Caki2 (cell line): ENCODE data around the gene INTS1. TPM values are rescaled to one million over a fixed set of nuclear protein-coding genes. Genes with fewer than 3 reads are reported as not detected.

Experiments
- DNase-seq: peaks from one replicate; pipeline ENCODE4 v3.0.0-alpha.2; 2015; ENCODE audit warnings: low read depth
- in situ Hi-C: cut with HindIII; loops from 2 replicates; pipeline ENCODE4 v1.10.0; 2016; ENCODE audit warnings: low sequenced_read_pairs, low pct_unique_long_range_greater_than_20kb, mixed read lengths
- total RNA-seq: library from RNA; depleted of rRNA; stranded (reverse); fragments of >200 nt; shearing (Covaris generic); gene quantifications from 2 replicates; pipeline ENCODE4 v1.2.3, GENCODE V29; 2014; ENCODE audit warnings: low replicate concordance

INTS1 gene
- total RNA-seq, 1 experiment from 2014 or later, result 39.4 TPM

DNA sequence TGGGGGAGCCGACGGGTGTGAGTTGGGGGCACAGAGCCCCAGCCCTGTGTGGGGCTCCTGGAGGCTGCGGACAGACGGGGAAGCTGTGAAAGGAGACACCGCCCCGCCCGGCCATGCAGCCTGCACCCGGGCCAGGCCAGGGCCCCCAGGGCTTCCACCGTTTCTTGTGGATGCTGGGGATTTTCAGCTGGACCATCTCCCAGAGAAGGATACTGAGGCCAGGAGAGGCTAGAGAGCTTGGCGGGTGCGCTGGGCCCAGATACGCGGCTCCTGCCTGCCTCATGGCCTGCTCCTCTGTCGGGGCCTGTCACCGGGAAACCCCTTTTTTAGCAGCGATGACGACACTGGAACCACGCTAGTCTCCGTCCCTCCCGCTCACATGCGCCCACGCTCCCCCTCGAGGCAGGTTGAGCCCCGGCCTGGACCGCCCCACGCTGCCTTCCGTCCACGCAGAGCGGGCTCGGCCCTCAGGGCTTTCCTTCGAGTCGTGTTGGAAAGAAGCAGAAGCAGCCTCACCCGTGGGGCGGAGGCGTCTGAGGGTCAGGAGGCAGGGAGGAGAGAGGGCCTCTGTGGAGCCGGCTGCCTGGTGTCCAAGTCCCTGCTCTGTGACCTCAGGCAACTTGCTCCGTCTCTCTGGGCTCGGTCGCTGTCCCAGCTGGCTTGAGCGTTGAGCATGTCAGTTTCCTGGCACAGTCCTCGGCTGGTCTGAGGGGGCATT lies 40.1 kb upstream of the INTS1 start:
- in situ Hi-C loops, result no loop called here
- DNase-seq, result no peak

DNA sequence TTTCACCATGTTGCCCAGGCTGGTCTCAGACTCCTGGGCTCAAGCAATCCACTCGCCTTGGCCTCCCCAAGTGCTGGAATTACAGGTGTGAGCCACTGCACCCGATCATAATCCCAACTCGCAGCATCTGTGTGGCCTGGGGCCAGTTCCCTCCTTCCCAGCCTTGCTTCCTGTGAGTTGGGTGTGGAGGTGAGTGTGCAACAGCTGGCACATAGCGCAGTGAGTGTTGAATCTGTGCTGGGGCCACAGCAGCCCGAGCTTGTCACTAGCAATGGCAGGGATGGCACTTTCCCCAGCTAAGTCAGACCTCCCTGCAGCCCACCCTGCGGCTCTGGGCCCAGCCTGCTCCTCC lies 39.6 kb upstream of the INTS1 start:
- no peak for DNase-seq
- in situ Hi-C loops, result no loop called here

DNA sequence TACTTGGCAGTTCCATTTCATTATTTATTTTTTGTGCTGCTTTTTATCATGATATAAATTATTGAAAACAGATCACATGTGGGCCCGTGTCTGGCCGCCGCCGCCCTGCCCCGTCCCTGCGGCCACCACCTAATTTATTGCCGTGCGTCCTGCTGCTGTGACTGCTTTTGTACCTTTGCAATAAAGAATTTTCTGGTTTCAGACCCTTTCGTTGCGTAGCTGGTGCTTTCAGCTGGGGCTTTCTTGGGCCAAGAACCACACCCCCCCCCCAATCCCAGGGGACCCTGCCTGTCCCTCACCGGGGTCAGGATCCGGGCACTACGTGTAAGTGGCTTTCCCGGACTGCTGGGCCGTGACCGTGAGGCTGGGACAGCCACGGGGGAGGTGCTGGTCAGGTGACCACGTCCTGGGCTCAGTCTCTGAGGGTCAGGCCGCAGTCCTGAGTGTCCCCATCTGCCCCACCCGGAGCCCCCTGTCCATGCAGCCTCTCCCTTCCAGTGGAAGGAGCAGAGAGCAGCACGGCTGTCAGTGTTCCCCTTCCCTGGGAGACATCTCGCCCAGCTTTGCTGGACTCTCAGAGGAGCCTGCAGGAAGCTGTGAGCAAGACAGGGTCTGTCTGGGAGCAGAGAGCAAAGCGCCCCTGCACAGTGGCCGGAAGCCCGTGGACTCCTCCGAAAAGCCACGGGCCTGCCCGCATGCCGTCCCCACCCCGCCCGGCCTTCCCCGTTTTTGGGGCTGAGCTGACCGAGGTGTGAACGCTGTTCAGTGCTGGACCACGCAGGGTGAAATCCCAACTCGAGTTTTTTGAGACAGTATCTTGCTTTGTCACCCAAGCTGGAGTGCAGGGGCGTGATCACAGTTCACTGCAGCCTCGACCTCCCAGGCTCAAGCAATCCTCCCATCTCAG lies 38.9 kb upstream of the INTS1 start:
- in situ Hi-C loops, result no loop called here
- DNase-seq, result peak; percentile 46

DNA sequence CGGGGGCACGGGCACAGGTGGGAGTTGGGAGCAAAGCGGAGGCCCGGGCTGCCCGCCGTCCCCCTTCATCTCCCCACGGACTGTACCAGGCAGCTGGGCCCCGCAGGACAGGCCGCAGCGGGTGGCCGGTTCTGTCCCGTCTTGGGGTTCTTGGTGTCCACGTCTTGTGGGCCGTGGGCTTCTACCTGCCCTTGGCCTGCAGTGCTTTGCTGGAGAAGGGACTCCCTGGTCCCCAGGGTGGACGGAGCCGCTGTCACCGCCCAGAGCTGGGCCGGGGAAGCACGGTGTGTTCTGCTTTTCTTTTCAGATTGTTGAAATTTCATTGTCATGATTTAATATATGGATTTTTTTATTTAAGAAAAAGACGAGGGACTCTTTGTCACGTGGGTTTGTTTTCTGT lies 38.1 kb upstream of the INTS1 start:
- in situ Hi-C loops, result no loop called here
- no peak for DNase-seq

DNA sequence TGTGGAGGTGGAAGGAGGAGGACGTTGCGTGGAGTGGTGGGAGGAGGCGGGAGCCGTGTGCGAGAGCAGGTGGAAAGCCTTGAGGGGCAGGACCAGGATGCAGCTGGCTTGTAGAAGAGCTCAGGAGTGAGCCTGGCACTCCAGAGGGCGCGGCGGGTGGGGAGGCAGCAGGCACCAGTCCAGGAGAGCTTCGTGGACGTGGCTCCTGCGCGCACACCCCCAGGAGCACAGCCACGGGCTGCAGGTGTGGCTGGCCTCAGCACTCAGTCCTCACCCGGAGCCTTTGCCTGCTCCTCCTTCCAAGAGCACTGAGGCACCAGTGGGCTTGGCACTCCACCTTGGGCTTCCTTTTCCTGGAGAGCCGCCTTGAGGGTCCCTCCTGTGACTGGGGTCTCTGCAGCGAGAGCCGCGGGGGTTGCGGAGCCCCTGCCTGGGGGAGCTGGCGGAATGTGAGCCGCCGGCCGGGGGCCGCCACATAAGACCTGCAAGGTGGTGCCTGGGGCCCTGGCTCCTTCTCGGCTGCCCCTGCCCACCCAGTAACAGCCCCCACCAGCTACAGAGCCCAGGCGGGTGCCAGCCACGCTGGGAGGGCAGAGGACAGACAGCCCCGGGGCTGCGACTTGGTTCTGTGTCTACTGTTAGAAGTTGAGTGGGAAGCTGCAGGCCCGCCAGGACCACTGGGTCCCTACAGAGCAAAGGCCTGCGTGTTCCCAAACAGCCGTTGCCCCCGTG lies 37.4 kb upstream of the INTS1 start:
- no peak for DNase-seq
- in situ Hi-C loops, result no loop called here

DNA sequence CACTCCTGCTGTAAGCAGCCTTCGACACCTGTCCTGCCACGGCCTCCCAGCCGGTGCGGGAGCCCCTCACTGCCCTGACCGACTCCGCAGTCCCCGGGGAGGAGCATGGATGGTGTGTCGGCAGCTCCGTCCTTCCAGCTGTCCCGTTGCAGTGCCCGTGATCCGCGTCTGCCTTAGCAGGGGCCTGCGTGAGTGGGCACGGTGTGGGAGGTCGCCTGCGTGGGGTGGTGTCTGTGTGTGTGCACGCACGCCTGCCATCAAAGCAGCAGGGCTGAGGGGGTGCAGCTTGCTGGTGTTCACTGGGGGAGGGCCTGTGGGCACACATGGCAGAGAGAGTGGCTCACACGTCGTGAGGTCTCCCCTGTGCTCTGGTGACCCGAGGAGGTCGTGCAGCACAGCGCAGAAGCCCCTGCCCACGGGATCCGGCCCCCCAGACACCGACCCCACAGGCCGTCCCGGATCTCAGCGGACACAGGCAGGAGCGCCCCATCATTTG lies 36.6 kb upstream of the INTS1 start:
- DNase-seq, result no peak
- in situ Hi-C loops, result no loop called here

DNA sequence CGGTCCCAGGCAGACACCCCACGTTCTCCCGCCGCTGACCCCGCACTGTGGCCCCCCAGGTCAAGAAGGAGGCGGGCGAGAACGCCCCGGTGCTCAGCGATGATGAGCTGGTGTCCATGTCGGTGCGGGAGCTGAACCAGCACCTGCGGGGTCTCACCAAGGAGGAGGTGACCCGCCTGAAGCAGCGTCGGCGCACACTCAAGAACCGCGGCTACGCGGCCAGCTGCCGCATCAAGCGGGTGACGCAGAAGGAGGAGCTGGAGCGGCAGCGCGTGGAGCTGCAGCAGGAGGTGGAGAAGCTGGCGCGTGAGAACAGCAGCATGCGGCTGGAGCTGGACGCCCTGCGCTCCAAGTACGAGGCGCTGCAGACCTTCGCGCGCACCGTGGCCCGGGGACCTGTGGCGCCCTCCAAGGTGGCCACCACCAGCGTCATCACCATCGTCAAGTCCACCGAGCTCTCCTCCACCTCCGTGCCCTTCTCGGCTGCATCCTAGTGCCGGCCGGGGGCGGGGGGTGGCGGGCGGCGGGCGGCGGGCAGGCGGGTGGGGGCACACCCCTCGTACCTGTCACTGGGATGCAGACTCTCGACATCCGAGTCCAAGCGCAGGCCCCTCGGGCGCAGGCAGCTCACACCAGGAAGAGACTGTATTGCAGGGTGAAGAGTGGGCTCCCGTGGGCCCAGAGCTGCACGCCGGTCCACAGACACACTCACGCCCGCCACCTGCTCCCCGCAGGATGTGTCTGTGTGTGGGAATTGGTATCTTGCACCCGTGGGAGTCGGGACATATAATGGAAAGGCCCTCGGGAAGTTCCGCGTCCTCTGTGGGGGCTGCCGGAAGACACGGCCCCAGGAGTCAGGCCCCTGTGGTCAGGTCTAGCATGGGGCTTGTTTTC lies 35.9 kb upstream of the INTS1 start:
- in situ Hi-C loops, result no loop called here
- no peak for DNase-seq

DNA sequence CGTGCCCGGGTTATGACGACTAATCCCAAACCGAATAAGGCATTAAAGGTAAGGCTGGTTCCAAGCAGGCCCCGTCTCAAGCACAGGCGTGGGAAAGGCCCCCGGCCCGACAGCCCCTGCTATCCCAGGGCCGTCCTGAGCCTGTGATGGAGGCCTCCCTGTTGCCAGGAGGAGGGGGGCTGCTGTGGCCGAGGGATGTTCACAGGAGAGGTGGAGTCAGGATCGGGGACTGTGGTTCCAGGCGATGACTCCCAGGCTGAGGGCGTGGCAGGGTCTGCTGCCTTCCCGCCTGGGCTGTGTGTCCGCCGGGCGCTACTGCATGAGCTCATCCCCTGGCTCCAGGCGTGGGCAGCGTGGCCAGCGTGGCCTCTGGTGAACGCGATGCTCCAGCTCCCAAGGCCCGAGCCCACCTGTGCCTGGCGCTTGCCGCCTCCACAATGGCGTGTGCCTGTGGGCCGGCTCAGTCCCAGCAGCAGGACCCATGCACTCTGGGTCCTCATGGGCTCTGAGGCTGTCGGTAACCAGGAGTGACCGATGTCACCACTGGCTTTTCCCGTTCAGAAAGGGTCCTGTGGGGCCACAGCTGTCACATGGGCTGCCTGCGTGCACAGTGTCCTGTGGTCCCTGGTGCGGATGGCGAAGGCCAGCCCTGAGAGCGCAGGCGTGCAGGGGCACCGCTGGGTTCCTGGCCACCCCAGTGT lies 35.1 kb upstream of the INTS1 start:
- in situ Hi-C loops, result no loop called here
- DNase-seq, result no peak

DNA sequence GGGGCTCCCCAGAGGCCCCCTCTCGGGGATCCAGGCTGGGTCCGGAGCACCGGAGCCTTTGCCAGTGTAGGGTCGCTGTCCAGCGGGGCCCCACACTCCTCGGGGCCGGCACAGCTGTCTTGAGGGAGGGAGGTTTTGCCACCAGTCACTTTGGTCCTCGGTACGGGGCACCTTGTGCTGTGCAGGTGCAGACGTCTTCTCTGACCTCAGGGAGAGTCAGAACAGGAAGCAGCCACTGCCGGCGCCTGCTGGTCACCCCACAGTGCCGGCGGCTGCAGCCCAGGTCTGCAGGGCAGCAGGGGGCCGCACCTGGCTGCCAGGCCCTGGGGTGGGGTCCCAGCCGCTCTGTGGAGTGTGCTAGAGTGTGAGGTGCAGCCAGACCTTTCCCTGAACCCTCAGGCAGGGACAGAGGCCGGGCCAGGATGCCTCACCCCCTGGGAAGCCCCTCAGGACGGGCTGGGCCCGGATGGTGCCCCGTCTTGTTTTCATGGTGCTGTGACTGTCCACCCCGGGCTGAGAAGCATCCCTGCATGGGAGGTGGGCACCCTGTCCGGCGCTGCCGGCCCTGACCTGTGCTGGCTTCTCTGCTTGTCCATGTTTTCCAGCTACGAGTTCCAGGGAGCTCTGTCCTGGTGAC lies 34.5 kb upstream of the INTS1 start:
- DNase-seq, result no peak
- in situ Hi-C loops, result no loop called here

DNA sequence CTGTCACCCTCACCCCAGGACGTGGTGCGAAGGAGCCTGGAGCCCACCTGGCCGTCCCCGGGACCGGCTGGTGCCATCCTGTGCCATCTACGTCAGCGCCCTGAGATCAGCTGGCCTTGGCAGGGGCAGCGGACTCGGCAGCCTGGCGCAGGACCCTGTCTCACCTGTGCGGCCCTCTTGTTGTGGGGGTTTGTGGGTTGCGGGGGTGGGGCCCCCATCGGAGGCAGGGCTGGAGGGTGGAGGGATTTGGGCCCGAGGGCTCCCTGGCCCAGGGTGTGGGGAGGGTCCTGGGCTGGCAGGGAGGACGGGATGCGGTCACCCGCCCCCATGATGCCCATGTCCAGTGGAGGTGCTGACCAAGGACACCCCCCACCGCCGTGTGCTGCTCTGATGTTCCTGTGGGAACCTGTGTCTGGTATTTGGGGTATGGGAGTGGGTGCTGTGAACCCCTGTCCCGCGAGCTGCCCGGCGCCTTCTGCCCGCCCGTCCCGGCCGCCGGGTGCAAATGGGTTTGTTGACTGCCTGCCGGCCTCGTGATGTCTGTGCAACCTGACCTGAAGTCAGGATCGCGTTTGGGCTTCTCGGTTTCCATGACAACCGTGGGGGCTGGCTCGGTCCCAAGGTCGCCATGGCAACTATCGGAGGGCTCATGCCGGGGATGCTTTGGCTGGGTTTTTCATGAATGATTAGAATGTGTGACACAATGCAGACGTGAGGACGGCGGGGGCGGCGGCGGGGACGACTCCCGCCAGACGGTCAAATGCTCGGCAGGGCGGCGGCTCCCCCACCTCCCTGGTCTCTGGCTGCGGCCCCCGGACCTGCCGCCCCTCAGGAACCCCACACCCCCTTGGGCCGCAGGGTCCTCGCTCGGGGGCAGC lies 33.6 kb upstream of the INTS1 start:
- DNase-seq, result peak; percentile 99
- in situ Hi-C loops, result no loop called here

DNA sequence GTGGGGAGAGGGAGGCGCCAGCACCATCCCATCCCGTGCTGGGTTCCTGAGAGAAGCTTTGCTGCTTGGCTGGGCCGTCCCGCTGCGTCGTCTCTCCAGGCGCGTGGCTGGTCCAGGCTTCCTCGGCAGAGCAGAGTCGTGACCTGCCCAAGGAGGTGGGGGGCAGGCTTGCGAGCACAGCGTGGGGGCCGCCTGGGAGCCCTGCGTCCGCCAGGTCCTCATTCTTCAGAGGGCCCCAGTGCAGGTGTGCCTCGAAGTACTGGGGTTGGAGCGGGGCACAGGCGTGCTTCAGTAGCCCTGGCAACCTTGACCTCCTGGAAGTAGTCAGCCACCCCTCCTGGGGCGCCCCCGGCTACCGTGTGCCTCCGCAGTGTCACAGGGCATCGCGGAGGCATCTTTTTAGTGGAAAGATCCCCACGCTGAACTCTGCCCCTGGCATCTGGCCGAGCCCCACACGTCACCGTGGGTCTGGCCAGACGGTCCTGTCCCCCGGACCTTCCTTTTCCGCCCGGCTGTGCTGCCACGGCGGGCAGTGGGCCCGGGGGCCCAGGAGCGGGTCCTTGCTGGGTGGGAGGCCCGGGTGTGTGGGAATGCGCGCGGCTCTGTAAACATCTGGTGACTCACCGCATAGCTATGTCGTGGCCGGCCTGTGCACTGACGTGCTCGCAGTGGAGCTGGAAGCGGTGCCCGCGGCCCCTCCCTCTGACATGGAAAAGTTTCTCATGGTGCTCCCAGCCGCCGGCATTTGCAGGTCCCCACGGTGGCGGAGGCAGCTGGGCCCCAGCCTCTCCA lies 32.8 kb upstream of the INTS1 start:
- DNase-seq, result peak; percentile 95
- in situ Hi-C loops, result no loop called here

DNA sequence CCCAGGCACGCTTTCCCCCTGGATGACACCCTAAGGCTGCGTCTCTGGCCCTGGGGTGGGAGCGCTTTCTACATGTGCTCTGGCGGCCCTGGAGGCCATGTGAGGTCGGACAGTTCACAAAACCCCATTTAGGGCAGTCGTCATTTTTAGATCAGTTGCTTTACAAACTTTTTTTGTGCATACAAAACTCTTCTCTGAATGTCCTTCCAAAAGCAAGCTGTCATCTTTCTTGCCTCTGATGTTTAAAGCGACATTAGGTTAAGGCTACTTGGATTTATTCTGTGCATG lies 32.2 kb upstream of the INTS1 start:
- in situ Hi-C loops, result no loop called here
- no peak for DNase-seq

DNA sequence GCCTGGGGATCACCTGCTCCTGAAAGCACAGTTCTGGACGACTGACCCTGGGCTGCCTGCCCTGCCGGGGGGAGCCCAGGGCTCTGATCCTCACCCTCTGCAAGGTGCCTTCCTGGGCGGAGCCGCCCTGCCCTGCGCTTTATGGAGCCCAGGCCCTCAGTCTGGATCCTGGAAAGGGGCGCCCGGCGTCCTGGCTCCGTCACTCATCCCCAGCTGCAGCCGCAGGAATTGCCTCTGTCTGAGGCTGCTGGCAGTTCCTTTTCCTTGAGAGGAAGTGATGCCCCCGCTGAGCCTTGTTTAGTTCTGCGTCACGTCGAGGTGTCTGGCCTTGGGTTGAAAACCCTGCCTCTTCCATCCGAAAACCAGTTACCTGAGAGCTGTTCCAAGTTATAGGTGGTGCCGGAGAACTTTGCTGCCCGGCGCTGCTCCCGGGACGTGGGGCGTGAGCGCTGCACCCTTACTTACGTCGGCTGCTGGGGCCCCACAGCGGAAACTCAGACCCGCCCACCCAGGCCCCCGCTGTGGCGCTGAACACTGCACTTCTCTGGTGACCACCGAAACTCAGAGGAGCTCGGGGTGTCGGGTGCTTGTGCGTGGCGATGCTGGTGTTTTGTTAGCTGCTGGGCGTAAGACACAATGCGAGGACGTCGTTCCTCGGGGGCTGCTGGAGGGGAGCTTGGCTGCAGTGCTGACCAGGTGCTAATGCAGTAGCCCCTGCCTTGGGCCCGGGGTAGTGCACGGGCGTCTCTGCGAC lies 31.7 kb upstream of the INTS1 start:
- in situ Hi-C loops, result no loop called here
- DNase-seq, result no peak

DNA sequence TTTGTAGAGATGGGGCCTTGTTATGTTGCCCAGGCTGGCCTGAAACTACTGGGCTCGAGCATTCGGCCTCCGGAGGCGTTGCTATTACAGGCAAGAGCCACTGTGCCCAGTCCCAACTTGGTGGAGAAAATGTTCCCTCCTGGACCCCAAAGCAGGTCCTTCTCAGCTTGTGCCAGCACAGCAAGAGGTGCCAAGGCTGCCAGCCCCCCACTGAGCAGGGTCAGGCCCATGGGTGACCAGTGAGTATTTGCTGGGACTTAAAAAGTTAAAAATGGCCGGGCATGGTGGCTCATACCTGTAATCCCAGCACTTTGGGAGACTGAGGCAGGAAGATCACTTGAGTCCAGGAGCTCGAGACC lies 30.9 kb upstream of the INTS1 start:
- DNase-seq, result no peak
- in situ Hi-C loops, result no loop called here
